Mucosa of stomach (tissue), 1 donor: ENCODE measurements around the gene DENND5A.
"Not testable (repeated sequence)": the region's sequence is repeated elsewhere in the genome, so short reads cannot be mapped to it uniquely, and the experiment has no call there.

Source experiments
- H3K27me3 ChIP-seq: one replicate; pipeline ENCODE4 v1.7.0; 2013; ENCODE audit warnings: mild to moderate bottlenecking, low read length; ENCODE audit not compliant: control insufficient read depth, insufficient read depth
- H3K36me3 ChIP-seq: one replicate; pipeline ENCODE4 v1.7.0; 2013; ENCODE audit warnings: low read length; ENCODE audit not compliant: control insufficient read depth, insufficient read depth
- H3K4me1 ChIP-seq: one replicate; pipeline ENCODE4 v1.7.0; 2013; ENCODE audit warnings: mild to moderate bottlenecking, low read length; ENCODE audit not compliant: control insufficient read depth, insufficient read depth
- H3K4me3 ChIP-seq: one replicate; pipeline ENCODE4 v1.7.0; 2013; ENCODE audit warnings: low read length
- H3K9ac ChIP-seq: one replicate; pipeline ENCODE4 v1.7.0; 2013; ENCODE audit warnings: mild to moderate bottlenecking, low read length, moderate library complexity
- H3K9me3 ChIP-seq: one replicate; pipeline ENCODE4 v1.7.0; 2013; ENCODE audit warnings: mild to moderate bottlenecking, low read length, moderate library complexity; ENCODE audit not compliant: control insufficient read depth
- donor health status: Pancreatic carcinoma.

The DENND5A gene

DNA sequence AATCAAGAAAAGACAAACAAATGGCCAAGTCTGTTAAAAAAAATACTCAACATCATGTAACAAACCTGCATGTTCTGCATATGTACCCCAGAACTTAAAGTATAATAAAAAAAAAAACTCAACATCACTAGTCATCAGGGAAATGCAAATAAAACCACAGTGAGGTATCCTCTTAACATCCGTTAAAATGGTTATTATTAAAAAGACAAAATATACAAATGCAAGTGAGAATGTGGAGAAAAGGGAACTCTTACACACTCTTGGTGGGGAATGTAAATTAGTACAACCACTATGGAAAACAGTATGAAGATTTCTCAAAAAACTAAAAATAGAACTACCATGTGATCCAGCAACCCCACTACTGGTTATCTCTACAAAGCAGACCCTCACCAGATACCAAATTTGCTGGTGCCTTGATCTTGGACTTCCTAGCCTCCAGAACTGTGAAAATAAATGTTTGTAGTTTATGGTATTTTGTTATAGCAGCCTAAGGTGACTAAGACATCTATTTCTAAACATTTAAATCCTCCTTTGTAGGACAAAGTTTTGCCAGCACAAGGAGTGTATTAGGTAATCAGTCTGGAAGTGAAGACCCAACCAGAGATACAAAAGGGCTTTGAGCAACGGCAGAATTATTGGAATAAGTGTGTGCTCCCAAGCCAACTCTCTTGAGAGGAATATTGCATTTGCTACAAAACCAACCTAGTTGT, 141.4 kb downstream of the DENND5A start:
- Histone ChIP-seq H3K9me3 (no peaks in the 10 kb centered on the region), H3K36me3 (no peaks in the 10 kb centered on the region), H3K4me1 (no peaks in the 10 kb centered on the region), H3K9ac (no peak overlapping the region), H3K4me3 (no peak overlapping the region), H3K27me3 (no peaks in the 10 kb centered on the region)

GRCh38 chr11:9121469-9121796, 143.7 kb downstream of the DENND5A start:
- H3K36me3 ChIP-seq, result no peaks in the 10 kb centered on the region
- no peaks in the 10 kb centered on the region for H3K27me3 ChIP-seq
- H3K9me3 ChIP-seq, result no peaks in the 10 kb centered on the region
- no peaks in the 10 kb centered on the region for H3K4me1 ChIP-seq
- no peak overlapping the region for H3K4me3 ChIP-seq
- no peak overlapping the region for H3K9ac ChIP-seq

- no peak overlapping the region for H3K4me3 ChIP-seq
- H3K36me3 ChIP-seq, result no peaks in the 10 kb centered on the region
- no peak overlapping the region for H3K9ac ChIP-seq
- no peaks in the 10 kb centered on the region for H3K27me3 ChIP-seq
- H3K4me1 ChIP-seq, result no peaks in the 10 kb centered on the region
- no peaks in the 10 kb centered on the region for H3K9me3 ChIP-seq
Observed at GRCh38 chr11:9120664-9121468, 144.3 kb downstream of the DENND5A start.

DNA sequence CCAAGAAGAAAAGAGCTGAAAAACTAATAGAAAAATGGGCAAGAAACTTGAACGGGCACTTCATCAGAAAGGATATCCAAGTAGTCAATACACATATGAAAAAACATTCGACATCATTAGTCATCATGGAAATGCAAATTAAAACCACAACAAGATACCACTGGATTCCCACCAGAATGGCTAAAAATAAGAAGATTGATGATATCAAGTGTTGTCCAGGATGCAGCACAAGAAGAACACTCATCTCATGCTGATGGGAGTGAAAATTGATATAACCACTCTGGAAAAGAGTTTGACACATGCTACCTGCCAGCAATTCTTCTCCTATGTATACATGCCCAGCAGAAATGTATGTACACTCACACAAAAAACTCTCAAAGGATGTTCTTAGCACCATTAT, 146.9 kb downstream of the DENND5A start:
- Histone ChIP-seq H3K9me3 (no peaks in the 10 kb centered on the region), H3K36me3 (no peaks in the 10 kb centered on the region), H3K4me3 (no peak overlapping the region), H3K9ac (no peak overlapping the region), H3K27me3 (no peaks in the 10 kb centered on the region), H3K4me1 (no peaks in the 10 kb centered on the region)

GRCh38 chr11:9112075-9112474, 153.1 kb downstream of the DENND5A start:
- Histone ChIP-seq H3K4me3 (no peak overlapping the region), H3K27me3 (no peaks in the 10 kb centered on the region), H3K9me3 (no peaks in the 10 kb centered on the region), H3K9ac (no peak overlapping the region), H3K36me3 (no peaks in the 10 kb centered on the region), H3K4me1 (no peaks in the 10 kb centered on the region)

DNA sequence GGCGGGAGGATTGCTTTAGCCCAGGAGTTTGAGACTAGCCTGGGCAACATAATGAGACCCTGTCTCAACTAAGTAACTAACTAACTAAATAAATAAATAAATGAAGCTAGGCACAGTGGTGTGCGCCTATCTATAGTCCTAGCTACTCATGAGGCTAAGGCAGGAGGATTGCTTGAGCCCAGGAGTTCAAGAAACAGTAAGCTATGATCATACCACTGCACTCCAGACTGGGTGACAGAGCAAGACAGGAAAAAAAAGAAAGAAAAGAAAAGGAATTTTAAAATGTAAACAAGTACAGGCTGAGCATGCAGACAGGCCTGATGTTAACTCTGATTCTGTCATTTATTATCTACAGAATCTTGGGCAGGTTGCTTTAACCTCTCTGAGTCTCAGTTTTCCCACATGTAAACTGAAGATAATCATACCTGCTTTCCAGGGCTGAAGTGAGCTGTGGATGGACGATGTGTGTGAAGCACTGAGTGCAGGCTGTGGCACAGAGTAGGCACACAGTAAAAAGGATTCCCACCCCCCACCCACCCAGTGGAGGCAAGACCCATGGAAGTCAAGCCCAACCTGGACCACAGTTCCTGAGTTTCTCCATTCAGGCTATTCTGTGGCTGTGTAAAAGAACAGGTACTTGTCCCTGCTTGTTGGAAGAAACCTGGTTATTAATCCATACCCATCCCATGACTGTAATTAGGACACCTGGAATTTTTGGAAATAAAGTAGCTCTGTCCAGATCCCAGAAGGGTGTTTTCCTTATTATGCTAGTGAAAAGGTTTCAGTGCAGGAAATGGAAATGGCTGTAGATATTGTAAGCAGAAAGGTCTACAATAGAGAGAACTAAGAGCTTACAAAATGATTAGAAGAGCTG, 155.1 kb downstream of the DENND5A start:
- Histone ChIP-seq H3K27me3 (no peaks in the 10 kb centered on the region), H3K4me1 (no peaks in the 10 kb centered on the region)

DNA sequence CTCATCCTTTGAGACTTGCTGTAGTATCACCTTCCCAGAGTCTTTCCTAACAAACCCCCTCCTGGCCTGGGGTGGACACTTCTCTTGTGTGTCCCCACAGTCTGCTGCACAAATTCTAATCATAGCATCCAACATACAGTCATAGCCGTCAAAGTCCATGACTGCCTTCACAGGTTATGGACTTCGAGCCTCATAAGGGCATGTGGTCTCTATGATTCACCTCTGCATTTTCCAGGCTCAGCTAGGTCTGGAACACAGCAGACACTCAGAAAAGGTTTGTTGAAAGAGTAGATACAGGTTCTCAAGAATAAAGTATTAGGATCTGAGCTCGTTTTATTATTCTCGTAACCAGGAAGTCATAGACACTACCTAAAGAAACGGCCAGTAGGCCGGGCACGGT, 160.6 kb downstream of the DENND5A start:
- Histone ChIP-seq H3K4me1 (no peaks in the 10 kb centered on the region), H3K9ac (no peak overlapping the region), H3K36me3 (no peaks in the 10 kb centered on the region), H3K27me3 (no peaks in the 10 kb centered on the region), H3K4me3 (no peak overlapping the region), H3K9me3 (no peaks in the 10 kb centered on the region)

More for the DNA sequence above, 155.1 kb downstream of the DENND5A start:
- no peaks in the 10 kb centered on the region for H3K36me3 ChIP-seq
- H3K9ac ChIP-seq, result no peak overlapping the region
- no peaks in the 10 kb centered on the region for H3K9me3 ChIP-seq
- H3K4me3 ChIP-seq, result no peak overlapping the region

DNA sequence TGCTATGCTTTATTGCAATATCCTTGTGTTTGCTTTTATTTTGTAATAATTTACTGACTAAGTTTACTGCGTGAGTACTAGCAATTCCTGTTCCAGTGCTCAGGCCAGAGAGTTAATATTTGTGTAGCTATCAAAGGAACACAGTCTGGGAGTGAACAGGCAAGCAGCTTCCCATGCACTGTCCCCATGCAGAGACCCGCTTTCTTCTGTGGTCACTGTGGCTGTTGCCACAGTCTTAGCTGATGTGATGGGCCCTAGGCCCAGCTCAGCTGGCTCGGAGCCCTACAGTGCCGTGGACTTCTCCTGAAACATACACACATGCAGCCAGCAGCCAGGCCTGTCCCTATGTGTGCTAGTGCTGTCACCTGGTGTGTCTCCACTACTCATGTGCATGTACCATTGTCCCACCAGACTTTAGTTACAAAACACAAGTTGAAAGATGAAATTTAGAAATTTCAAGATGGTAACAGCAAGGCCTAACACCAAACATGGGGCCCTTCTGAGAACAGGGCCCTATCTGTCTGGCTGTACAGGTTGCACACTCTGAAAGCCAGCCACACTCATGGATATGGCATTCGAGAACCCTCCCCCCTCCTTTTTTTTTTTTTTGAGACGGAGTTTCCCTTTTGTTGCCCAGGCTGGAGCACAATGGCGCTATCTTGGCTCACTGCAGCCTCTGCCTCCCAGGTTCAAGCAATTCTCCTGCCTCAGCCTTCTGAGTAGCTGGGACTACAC, 161.4 kb downstream of the DENND5A start:
- no peaks in the 10 kb centered on the region for H3K4me1 ChIP-seq
- H3K9ac ChIP-seq, result no peak overlapping the region
- H3K36me3 ChIP-seq, result no peaks in the 10 kb centered on the region
- H3K4me3 ChIP-seq, result no peak overlapping the region
- no peaks in the 10 kb centered on the region for H3K27me3 ChIP-seq
- H3K9me3 ChIP-seq, result no peaks in the 10 kb centered on the region

DNA sequence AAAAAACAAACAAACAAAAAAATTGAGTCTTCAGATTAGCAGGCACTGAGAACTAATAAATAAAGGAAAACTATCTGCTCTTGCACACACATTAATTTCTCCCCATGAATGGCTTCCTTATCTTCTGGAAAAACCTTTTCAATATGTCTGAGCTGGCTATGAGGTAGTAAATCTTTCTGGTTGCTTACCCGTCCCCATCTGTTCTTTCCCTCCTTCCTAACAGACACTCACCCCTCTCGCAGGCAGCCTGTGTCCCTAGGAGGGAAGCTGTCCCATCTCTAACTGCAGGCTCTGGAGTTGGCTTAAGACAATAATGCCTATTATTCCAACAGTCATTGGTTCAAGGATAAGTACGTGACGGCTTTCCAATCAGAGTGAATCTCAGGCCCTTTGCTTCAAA, 165.5 kb downstream of the DENND5A start:
- H3K9me3 ChIP-seq, result no peaks in the 10 kb centered on the region
- H3K4me1 ChIP-seq, result peaks cover 8% of the 10 kb centered on the region
- no peak overlapping the region for H3K4me3 ChIP-seq
- no peak overlapping the region for H3K9ac ChIP-seq
- H3K27me3 ChIP-seq, result peaks cover 9% of the 10 kb centered on the region
- H3K36me3 ChIP-seq, result no peaks in the 10 kb centered on the region

- not testable (repeated sequence) for H3K36me3 ChIP-seq, H3K27me3 ChIP-seq, H3K9ac ChIP-seq, H3K4me1 ChIP-seq, H3K9me3 ChIP-seq, H3K4me3 ChIP-seq
Observed at GRCh38 chr11:9098455-9098854, 166.7 kb downstream of the DENND5A start.

- not testable (repeated sequence) for H3K9ac ChIP-seq, H3K36me3 ChIP-seq, H3K4me1 ChIP-seq, H3K9me3 ChIP-seq, H3K4me3 ChIP-seq
- H3K27me3 ChIP-seq, result peaks cover 17% of the 10 kb centered on the region
Observed at GRCh38 chr11:9097186-9097943, 167.8 kb downstream of the DENND5A start.
